22Rv1 (cell line): ENCODE data around the gene CBLB.

Source experiments
- ZFX ChIP-seq: fragments of 450-650 bp; IDR thresholded peaks from 2 replicates; pipeline ENCODE4 v1.6.1; 2017; ENCODE audit warnings: antibody characterized with exemption, borderline replicate concordance
- TF ChIP-seq, protein P1 (sequence below): fragments of 450-650 bp; IDR thresholded peaks from 2 replicates; pipeline ENCODE4 v1.5.1; 2017; ENCODE audit warnings: mild to moderate bottlenecking

DNA sequence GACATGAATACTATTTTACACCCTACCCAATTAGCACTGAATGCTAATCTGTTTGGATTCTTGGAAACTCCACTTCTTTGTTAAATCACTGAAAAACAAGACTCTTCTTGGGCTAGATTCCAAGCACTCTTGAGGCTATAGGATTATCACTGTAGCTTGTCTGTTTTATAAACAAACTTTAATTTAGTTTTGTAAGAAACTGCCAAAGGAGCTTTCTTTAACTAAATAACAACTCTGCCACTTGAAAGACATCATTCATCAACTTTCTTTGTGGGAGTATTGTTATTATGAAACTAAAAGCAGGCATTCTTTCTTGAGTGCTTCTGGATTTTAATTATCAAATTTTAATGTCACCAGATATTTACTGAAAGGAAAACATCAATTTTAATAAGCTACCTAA, 24.1 kb downstream of the CBLB start:
- TF ChIP-seq, protein P1, sequence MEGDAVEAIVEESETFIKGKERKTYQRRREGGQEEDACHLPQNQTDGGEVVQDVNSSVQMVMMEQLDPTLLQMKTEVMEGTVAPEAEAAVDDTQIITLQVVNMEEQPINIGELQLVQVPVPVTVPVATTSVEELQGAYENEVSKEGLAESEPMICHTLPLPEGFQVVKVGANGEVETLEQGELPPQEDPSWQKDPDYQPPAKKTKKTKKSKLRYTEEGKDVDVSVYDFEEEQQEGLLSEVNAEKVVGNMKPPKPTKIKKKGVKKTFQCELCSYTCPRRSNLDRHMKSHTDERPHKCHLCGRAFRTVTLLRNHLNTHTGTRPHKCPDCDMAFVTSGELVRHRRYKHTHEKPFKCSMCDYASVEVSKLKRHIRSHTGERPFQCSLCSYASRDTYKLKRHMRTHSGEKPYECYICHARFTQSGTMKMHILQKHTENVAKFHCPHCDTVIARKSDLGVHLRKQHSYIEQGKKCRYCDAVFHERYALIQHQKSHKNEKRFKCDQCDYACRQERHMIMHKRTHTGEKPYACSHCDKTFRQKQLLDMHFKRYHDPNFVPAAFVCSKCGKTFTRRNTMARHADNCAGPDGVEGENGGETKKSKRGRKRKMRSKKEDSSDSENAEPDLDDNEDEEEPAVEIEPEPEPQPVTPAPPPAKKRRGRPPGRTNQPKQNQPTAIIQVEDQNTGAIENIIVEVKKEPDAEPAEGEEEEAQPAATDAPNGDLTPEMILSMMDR = no peak
- TF ChIP-seq ZFX = no peak
